Cardiac fibroblast (primary cell): Measurements from ENCODE around the gene GHRL.

ENCODE experiments used
- DNase-seq, 2 donors: peaks; one replicate each; pipeline versions ENCODE4 v3.0.0 to v3.0.0-alpha.2; 2010; ENCODE audit warnings: low read depth in 2 of 2
- H3K4me3 ChIP-seq, 2 donors: replicated peaks in 1 of 2; 1 replicate in 1 of 2; 2 replicates in 1 of 2; pipeline ENCODE4 v1.5.1; 2011; ENCODE audit warnings: low read depth in 2 of 2, low read length in 2 of 2, mild to moderate bottlenecking in 2 of 2, moderate library complexity in 1 of 2
- CTCF ChIP-seq: IDR thresholded peaks from one replicate; pipeline ENCODE4 v1.5.1; 2011; ENCODE audit warnings: low read depth, mild to moderate bottlenecking, low read length, inconsistent platforms

Gene GHRL

GRCh38 chr3:10291641-10292040 is 1.1 kb downstream of the GHRL start:
- DNase-seq = no peak

GRCh38 chr3:10290481-10291176 is 2.1 kb downstream of the GHRL start:
- no peak for TF ChIP-seq CTCF
- DNase-seq = no peak
- no peak overlapping the region for H3K4me3 ChIP-seq

More at GRCh38 chr3:10291641-10292040, 1.1 kb downstream of the GHRL start:
- TF ChIP-seq CTCF = no peak
- no peak overlapping the region for H3K4me3 ChIP-seq

GRCh38 chr3:10289787-10290355 is 2.9 kb downstream of the GHRL start:
- no peak overlapping the region for H3K4me3 ChIP-seq
- no peak for TF ChIP-seq CTCF
- DNase-seq = no peak

GRCh38 chr3:10289077-10289476 is 3.7 kb downstream of the GHRL start:
- no peak overlapping the region for H3K4me3 ChIP-seq
- DNase-seq = no peak
- TF ChIP-seq CTCF = no peak

- TF ChIP-seq CTCF = no peak
- no peak for DNase-seq
- H3K4me3 ChIP-seq = no peak overlapping the region
These were observed 4.2 kb downstream of the GHRL start for GRCh38 chr3:10288575-10288960.

- no peak overlapping the region for H3K4me3 ChIP-seq
- DNase-seq = no peak
These were observed 4.7 kb downstream of the GHRL start for GRCh38 chr3:10287936-10288574.

More at GRCh38 chr3:10287936-10288574, 4.7 kb downstream of the GHRL start:
- TF ChIP-seq CTCF = no peak
